ENCODE results near the gene KRTAP10-12.

DNA sequence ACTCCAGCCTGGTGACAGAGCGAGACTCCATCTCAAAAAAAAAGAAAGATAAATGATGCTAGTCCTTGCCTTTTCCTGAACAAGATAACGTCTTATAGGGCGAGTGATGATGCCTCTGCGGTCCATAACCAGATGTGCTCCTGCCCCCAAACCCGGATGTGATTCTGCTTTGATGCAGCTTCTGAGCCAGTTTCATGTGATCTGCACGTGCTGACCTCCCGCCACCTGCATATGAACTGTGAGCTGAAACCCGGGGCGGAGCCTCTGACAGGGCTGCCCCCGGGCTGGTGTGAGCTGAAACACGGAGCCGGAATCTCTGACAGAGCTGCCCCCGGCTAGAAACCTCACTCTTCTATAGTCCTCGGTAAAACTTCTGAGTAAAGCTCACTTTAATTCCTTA, 43.8 kb upstream of the KRTAP10-12 start:
- TF ChIP-seq, protein P1, sequence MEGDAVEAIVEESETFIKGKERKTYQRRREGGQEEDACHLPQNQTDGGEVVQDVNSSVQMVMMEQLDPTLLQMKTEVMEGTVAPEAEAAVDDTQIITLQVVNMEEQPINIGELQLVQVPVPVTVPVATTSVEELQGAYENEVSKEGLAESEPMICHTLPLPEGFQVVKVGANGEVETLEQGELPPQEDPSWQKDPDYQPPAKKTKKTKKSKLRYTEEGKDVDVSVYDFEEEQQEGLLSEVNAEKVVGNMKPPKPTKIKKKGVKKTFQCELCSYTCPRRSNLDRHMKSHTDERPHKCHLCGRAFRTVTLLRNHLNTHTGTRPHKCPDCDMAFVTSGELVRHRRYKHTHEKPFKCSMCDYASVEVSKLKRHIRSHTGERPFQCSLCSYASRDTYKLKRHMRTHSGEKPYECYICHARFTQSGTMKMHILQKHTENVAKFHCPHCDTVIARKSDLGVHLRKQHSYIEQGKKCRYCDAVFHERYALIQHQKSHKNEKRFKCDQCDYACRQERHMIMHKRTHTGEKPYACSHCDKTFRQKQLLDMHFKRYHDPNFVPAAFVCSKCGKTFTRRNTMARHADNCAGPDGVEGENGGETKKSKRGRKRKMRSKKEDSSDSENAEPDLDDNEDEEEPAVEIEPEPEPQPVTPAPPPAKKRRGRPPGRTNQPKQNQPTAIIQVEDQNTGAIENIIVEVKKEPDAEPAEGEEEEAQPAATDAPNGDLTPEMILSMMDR (IDR thresholded peaks at IDR 0.05), result no peak
- TF ChIP-seq POLR2A (IDR thresholded peaks at IDR 0.05) (no peak), POLR2AphosphoS5 (IDR thresholded peaks at IDR 0.05) (no peak)

Measured in breast epithelium (tissue), 3 donors.